HFF-Myc (cell line): ENCODE measurements around the gene GGCX.

ENCODE experiments used
- DNase-seq: peaks from one replicate; pipeline ENCODE4 v3.0.0-alpha.2; 2011; ENCODE audit warnings: low read depth; ENCODE audit errors: extremely low read depth
- H3K4me3 ChIP-seq: replicated peaks from 2 replicates; pipeline ENCODE4 v1.5.1; 2011; ENCODE audit warnings: low read depth, mild to moderate bottlenecking, control low read depth, low read length
- CTCF ChIP-seq: IDR thresholded peaks from 2 replicates; pipeline ENCODE4 v1.5.1; 2012; ENCODE audit warnings: mild to moderate bottlenecking, low read depth, low read length, control low read depth; ENCODE audit errors: missing control alignments

Gene GGCX

GRCh38 chr2:85550486-85550885 is 10.8 kb downstream of the GGCX start:
- no peak overlapping the region for H3K4me3 ChIP-seq
- no peak for TF ChIP-seq CTCF
- no peak for DNase-seq

GRCh38 chr2:85549826-85550225 is 11.5 kb downstream of the GGCX start:
- no peak overlapping the region for H3K4me3 ChIP-seq
- peak; percentile 94 for DNase-seq
- no peak for TF ChIP-seq CTCF

GRCh38 chr2:85549095-85549494 is 12.2 kb downstream of the GGCX start:
- H3K4me3 ChIP-seq, result no peak overlapping the region
- DNase-seq, result no peak
- no peak for TF ChIP-seq CTCF

- no peak for DNase-seq
- H3K4me3 ChIP-seq, result no peak overlapping the region
- TF ChIP-seq CTCF, result no peak
Observed at GRCh38 chr2:85548608-85548900, 12.7 kb downstream of the GGCX start.

GRCh38 chr2:85547859-85548607 is 13.3 kb downstream of the GGCX start:
- TF ChIP-seq CTCF, result no peak
- no peak for DNase-seq
- H3K4me3 ChIP-seq, result no peak overlapping the region

GRCh38 chr2:85547089-85547858 is 14.0 kb downstream of the GGCX start:
- DNase-seq, result no peak

More at GRCh38 chr2:85547089-85547858, 14.0 kb downstream of the GGCX start:
- TF ChIP-seq CTCF, result no peak
- H3K4me3 ChIP-seq, result no peak overlapping the region
